ENCODE data around the gene IL26.

- TF ChIP-seq CTCF (IDR thresholded peaks at IDR 0.05) (no peak), POLR2A (IDR thresholded peaks at IDR 0.05) (no peak)
Observed at GRCh38 chr12:68154779-68155178, 70.8 kb downstream of the IL26 start.
